Transverse colon (tissue), 4 donors: ENCODE measurements around the gene MACO1.

Experiments
- CTCF ChIP-seq, 5 experiments: fragments of 200-600 bp in 3 of 5; fragments of 450-650 bp in 2 of 5; sonication (generic) in 3 of 5; IDR thresholded peaks; 1 replicate in 2 of 5; 2 replicates in 3 of 5; pipeline ENCODE4 v1.5.1; 2016 to 2017; ENCODE audit warnings: antibody characterized with exemption in 5 of 5, inconsistent platforms in 3 of 5, mild to moderate bottlenecking in 2 of 5, moderate library complexity in 1 of 5
- POLR2A ChIP-seq: fragments of 450-650 bp; IDR thresholded peaks from one replicate; pipeline ENCODE4 v1.6.1; 2016; ENCODE audit warnings: antibody characterized with exemption, mild to moderate bottlenecking, moderate library complexity
- POLR2AphosphoS5 ChIP-seq, 3 donors: sonication (generic); formaldehyde crosslinking; IDR thresholded peaks; one replicate each; pipeline ENCODE4 v1.6.1; 2016; ENCODE audit warnings: antibody characterized with exemption in 3 of 3

GRCh38 chr1:25536124-25536523 is 105.4 kb downstream of the MACO1 start:
- TF ChIP-seq CTCF (IDR thresholded peaks at IDR 0.05) (no peak), POLR2A (no peak), POLR2AphosphoS5 (IDR thresholded peaks at IDR 0.05) (no peak)
